H9 (cell line): ENCODE results near the gene C16orf78. TPM values are rescaled to one million over a fixed set of nuclear protein-coding genes. Genes with fewer than 3 reads are reported as not detected.

ENCODE experiments used
- DNase-seq: peaks from one replicate; pipeline ENCODE4 v3.0.0-alpha.2; 2017
- H2AFZ ChIP-seq: one replicate; pipeline ENCODE4 v1.6.1; 2013; ENCODE audit warnings: mild to moderate bottlenecking, low read length, control low read depth, moderate library complexity
- H2AK5ac ChIP-seq: 2 replicates; pipeline ENCODE4 v1.6.1; 2013; ENCODE audit warnings: low read length, control low read depth, mixed read lengths; ENCODE audit not compliant: insufficient read length
- H2BK120ac ChIP-seq: one replicate; pipeline ENCODE4 v1.6.1; 2013; ENCODE audit warnings: low read depth, mild to moderate bottlenecking, low read length, control low read depth, inconsistent platforms; ENCODE audit not compliant: poor library complexity, severe bottlenecking
- H2BK12ac ChIP-seq: 2 replicates; pipeline ENCODE4 v1.6.1; 2013; ENCODE audit warnings: low read length, control low read depth, mixed read lengths, low read depth; ENCODE audit not compliant: insufficient read length
- H2BK15ac ChIP-seq: 2 replicates; pipeline ENCODE4 v1.6.1; 2013; ENCODE audit warnings: low read depth, low read length, control low read depth
- H2BK20ac ChIP-seq: one replicate; pipeline ENCODE4 v1.6.1; 2013; ENCODE audit warnings: low read depth, mild to moderate bottlenecking, low read length, control low read depth, inconsistent platforms; ENCODE audit not compliant: poor library complexity, severe bottlenecking
- H2BK5ac ChIP-seq: 2 replicates; pipeline ENCODE4 v1.6.1; 2013; ENCODE audit warnings: low read length, control low read depth, mixed read lengths; ENCODE audit not compliant: insufficient read length
- H3K14ac ChIP-seq: 2 replicates; pipeline ENCODE4 v1.6.1; 2013; ENCODE audit warnings: low read length, control low read depth; ENCODE audit not compliant: insufficient read depth
- H3K18ac ChIP-seq: 2 replicates; pipeline ENCODE4 v1.6.1; 2013; ENCODE audit warnings: low read depth, mild to moderate bottlenecking, mixed read lengths, low read length, control low read depth; ENCODE audit not compliant: insufficient read length
- H3K23ac ChIP-seq: 2 replicates; pipeline ENCODE4 v1.6.1; 2013; ENCODE audit warnings: low read length, control low read depth, mixed read lengths, low read depth; ENCODE audit not compliant: insufficient read length
- H3K23me2 ChIP-seq: 2 replicates; pipeline ENCODE4 v1.6.1; 2013; ENCODE audit warnings: low read depth, mild to moderate bottlenecking, mixed read lengths, low read length, control low read depth; ENCODE audit not compliant: insufficient read length, poor library complexity, severe bottlenecking
- H3K27ac ChIP-seq: 2 replicates; pipeline ENCODE4 v1.5.1; 2013; ENCODE audit warnings: low read length, control low read depth, mixed read lengths, low read depth; ENCODE audit not compliant: insufficient read length
- H3K27me3 ChIP-seq: 2 replicates; pipeline ENCODE4 v1.6.1; 2013; ENCODE audit warnings: low read length, control low read depth, inconsistent platforms; ENCODE audit not compliant: insufficient read depth
- H3K4ac ChIP-seq: 2 replicates; pipeline ENCODE4 v1.6.1; 2013; ENCODE audit warnings: low read depth, mild to moderate bottlenecking, control low read depth, inconsistent platforms, low read length, moderate library complexity
- H3K4me1 ChIP-seq: 2 replicates; pipeline ENCODE4 v1.6.1; 2013; ENCODE audit warnings: low read length, control low read depth, inconsistent platforms; ENCODE audit not compliant: insufficient read depth
- H3K4me2 ChIP-seq: 2 replicates; pipeline ENCODE4 v1.6.1; 2013; ENCODE audit warnings: low read length, control low read depth, mixed read lengths; ENCODE audit not compliant: insufficient read length, insufficient read depth
- H3K56ac ChIP-seq: 2 replicates; pipeline ENCODE4 v1.6.1; 2013; ENCODE audit warnings: low read depth, mild to moderate bottlenecking, mixed read lengths, low read length, control low read depth; ENCODE audit not compliant: insufficient read length
- H3K79me1 ChIP-seq: 2 replicates; pipeline ENCODE4 v1.6.1; 2013; ENCODE audit warnings: low read depth, mild to moderate bottlenecking, moderate library complexity, low read length, control low read depth, inconsistent platforms; ENCODE audit not compliant: insufficient read depth, poor library complexity, severe bottlenecking
- H3K79me2 ChIP-seq: 2 replicates; pipeline ENCODE4 v1.6.1; 2013; ENCODE audit warnings: low read length, control low read depth, inconsistent platforms; ENCODE audit not compliant: insufficient read depth
- H3K9ac ChIP-seq: 2 replicates; pipeline ENCODE4 v1.6.1; 2013; ENCODE audit warnings: low read length, control low read depth, mixed read lengths; ENCODE audit not compliant: insufficient read length; ENCODE audit errors: extremely low read depth
- H3K9me3 ChIP-seq: one replicate; pipeline ENCODE4 v1.6.1; 2013; ENCODE audit warnings: low read depth, low read length, inconsistent platforms; ENCODE audit not compliant: control insufficient read depth
- H3T11ph ChIP-seq: one replicate; pipeline ENCODE4 v1.6.1; 2013; ENCODE audit warnings: mild to moderate bottlenecking, low read length, control low read depth, inconsistent platforms
- H4K20me1 ChIP-seq: one replicate; pipeline ENCODE4 v1.6.1; 2013; ENCODE audit not compliant: control insufficient read depth, insufficient read length, insufficient read depth
- H4K5ac ChIP-seq: 2 replicates; pipeline ENCODE4 v1.6.1; 2013; ENCODE audit warnings: low read depth, mild to moderate bottlenecking, mixed read lengths, low read length, control low read depth; ENCODE audit not compliant: insufficient read length
- H4K8ac ChIP-seq: replicated peaks from 2 replicates; pipeline ENCODE4 v1.6.1; 2013; ENCODE audit warnings: low read length, control low read depth, mixed read lengths, low read depth; ENCODE audit not compliant: insufficient read length
- H4K91ac ChIP-seq: 2 replicates; pipeline ENCODE4 v1.6.1; 2013; ENCODE audit warnings: low read depth, mild to moderate bottlenecking, moderate library complexity, mixed read lengths, low read length, control low read depth; ENCODE audit not compliant: insufficient read length
- H3K27ac Mint-ChIP-seq, 3 experiments: 2 replicates in 2 of 3; 3 replicates in 1 of 3; pipeline ENCODE4 v1.8.0; 2020 to 2021; ENCODE audit warnings: mixed read lengths in 3 of 3, mild to moderate bottlenecking in 1 of 3, moderate library complexity in 1 of 3
- H3K27me3 Mint-ChIP-seq: 2 replicates; pipeline ENCODE4 v1.8.0; 2021; ENCODE audit warnings: low read depth, mild to moderate bottlenecking, moderate library complexity, mixed read lengths
- H3K36me3 Mint-ChIP-seq, 3 experiments: 2 replicates in 2 of 3; 3 replicates in 1 of 3; pipeline ENCODE4 v1.8.0; 2020 to 2021; ENCODE audit warnings: low read depth in 3 of 3, mixed read lengths in 3 of 3; ENCODE audit not compliant: insufficient read depth in 1 of 3
- H3K4me1 Mint-ChIP-seq, 2 experiments: 2 replicates each; pipeline ENCODE4 v1.8.0; 2020; ENCODE audit warnings: mixed read lengths in 2 of 2
- H3K4me3 Mint-ChIP-seq, 2 experiments: 2 replicates in 1 of 2; 3 replicates in 1 of 2; pipeline ENCODE4 v1.8.0; 2020 to 2021; ENCODE audit warnings: mild to moderate bottlenecking in 2 of 2, mixed read lengths in 2 of 2, moderate library complexity in 1 of 2
- H3K9me3 Mint-ChIP-seq, 2 experiments: 2 replicates in 1 of 2; 3 replicates in 1 of 2; pipeline ENCODE4 v1.8.0; 2020; ENCODE audit warnings: mild to moderate bottlenecking in 2 of 2, mixed read lengths in 2 of 2, moderate library complexity in 1 of 2
- WGBS: extraction: QIAGEN DNeasy Blood & Tissue Kit; methylation state at CpG from one replicate; pipeline ENCODE4 v1.1.7; 2013; ENCODE audit warnings: missing lambda C conversion rate, low lambda C conversion rate, mixed read lengths; ENCODE audit not compliant: insufficient read length; ENCODE audit errors: extremely low coverage; 5-methylcytosine and 5-hydroxymethylcytosine counted together
- total RNA-seq: library from RNA; stranded (reverse); gene quantifications from 2 replicates; pipeline ENCODE4 v1.2.1, GENCODE V29; 2021
- TF ChIP-seq, protein P1 (sequence below): fragments of 200-600 bp; sonication (generic); conservative IDR thresholded peaks from 3 replicates; pipeline ENCODE4 v1.8.0; 2021; ENCODE audit warnings: antibody characterized with exemption, mild to moderate bottlenecking

Gene C16orf78
- total RNA-seq, 1 experiment from 2014 or later: not detected

DNA sequence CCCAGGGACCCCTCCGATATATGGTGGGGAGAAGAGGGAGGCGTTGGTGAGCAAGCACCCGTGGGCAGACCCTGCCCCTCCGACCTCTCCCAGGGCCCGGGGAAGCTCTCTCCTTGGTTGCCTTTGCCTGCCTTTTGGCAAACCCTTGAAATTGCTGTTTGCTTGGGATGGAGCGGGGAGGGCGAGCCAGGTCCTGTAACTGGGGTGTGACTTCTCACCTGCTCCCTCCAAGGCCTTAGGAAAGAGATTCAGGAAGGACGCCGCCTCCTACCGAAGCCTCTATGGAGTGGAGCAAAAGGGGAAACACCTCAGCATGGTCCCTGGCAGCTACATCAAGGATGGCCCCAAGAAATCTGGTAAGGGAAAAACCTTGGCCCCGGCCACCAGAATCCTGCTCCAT, 4.6 kb downstream of the C16orf78 start:
- Histone ChIP-seq H3K23me2 (no peaks in the 10 kb centered on the region), H3K56ac (no peak overlapping the region), H2BK20ac (no peak overlapping the region), H3T11ph (no peak overlapping the region), H2AK5ac (no peak overlapping the region), H2BK12ac (no peak overlapping the region), H3K27ac (no peak overlapping the region), H2BK15ac (no peak overlapping the region), H2BK5ac (no peak overlapping the region), H3K79me1 (no peaks in the 10 kb centered on the region), H4K20me1 (no peaks in the 10 kb centered on the region), H3K79me2 (no peaks in the 10 kb centered on the region), H4K91ac (no peak overlapping the region), H3K9ac (no peak overlapping the region), H4K8ac (no peak overlapping the region), H4K5ac (no peak overlapping the region), H3K4me2 (no peak overlapping the region), H2BK120ac (no peak overlapping the region), H3K18ac (no peak overlapping the region), H3K4me1 (peaks cover 9% of the 10 kb centered on the region; the same call in 1 of the 2 replicates), H3K27me3 (no peaks in the 10 kb centered on the region; the same call in 1 of the 2 replicates), H3K23ac (no peak overlapping the region), H2AFZ (no peak overlapping the region), H3K9me3 (no peaks in the 10 kb centered on the region), H3K14ac (no peak overlapping the region), H3K4ac (no peak overlapping the region)
- no peak for DNase-seq
- TF ChIP-seq, protein P1, sequence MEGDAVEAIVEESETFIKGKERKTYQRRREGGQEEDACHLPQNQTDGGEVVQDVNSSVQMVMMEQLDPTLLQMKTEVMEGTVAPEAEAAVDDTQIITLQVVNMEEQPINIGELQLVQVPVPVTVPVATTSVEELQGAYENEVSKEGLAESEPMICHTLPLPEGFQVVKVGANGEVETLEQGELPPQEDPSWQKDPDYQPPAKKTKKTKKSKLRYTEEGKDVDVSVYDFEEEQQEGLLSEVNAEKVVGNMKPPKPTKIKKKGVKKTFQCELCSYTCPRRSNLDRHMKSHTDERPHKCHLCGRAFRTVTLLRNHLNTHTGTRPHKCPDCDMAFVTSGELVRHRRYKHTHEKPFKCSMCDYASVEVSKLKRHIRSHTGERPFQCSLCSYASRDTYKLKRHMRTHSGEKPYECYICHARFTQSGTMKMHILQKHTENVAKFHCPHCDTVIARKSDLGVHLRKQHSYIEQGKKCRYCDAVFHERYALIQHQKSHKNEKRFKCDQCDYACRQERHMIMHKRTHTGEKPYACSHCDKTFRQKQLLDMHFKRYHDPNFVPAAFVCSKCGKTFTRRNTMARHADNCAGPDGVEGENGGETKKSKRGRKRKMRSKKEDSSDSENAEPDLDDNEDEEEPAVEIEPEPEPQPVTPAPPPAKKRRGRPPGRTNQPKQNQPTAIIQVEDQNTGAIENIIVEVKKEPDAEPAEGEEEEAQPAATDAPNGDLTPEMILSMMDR: no peak
- Mint-ChIP-seq H3K36me3 (peaks cover 0 to 2% (median 0%) of the 10 kb centered on the region in 3 experiments; a peak in 1 of 7 replicates), H3K4me1 (peaks cover 21 to 23% of the 10 kb centered on the region in 2 experiments), H3K9me3 (no peaks in the 10 kb centered on the region; a peak in 1 of 5 replicates), H3K4me3 (no peak overlapping the region), H3K27me3 (peaks cover 20% of the 10 kb centered on the region), H3K27ac (no peak overlapping the region)
- no CpG with 5 or more reads among the region's 11 CpGs for WGBS
